ENCODE measurements around the gene CYP4F12.

The CYP4F12 gene

GRCh38 chr19:15672580-15673175, at the start of gene CYP4F12:
Gene CYP4F12 (plus strand): TSS chr19:15673087. CDS start chr19:15673530, 443 bp downstream.
- no peak for DNase-seq (ENCODE audit: extremely low read depth in 1 of 2, low read depth in 1 of 2)

GRCh38 chr19:15623711-15624318, 49.1 kb upstream of the CYP4F12 start:
- no peak for DNase-seq (ENCODE audit: extremely low read depth in 1 of 2, low read depth in 1 of 2)

- no peak for DNase-seq (ENCODE audit: extremely low read depth in 1 of 2, low read depth in 1 of 2)
These were observed 44.5 kb upstream of the CYP4F12 start for GRCh38 chr19:15628236-15629002.

- peak; percentile 64 to 71 for DNase-seq (ENCODE audit: extremely low read depth in 1 of 2, low read depth in 1 of 2)
These were observed 43.6 kb upstream of the CYP4F12 start for GRCh38 chr19:15629003-15629880.

GRCh38 chr19:15631817-15632216, 41.1 kb upstream of the CYP4F12 start:
- no peak for DNase-seq (ENCODE audit: extremely low read depth in 1 of 2, low read depth in 1 of 2)

GRCh38 chr19:15633082-15633835, 39.6 kb upstream of the CYP4F12 start:
- DNase-seq (ENCODE audit: extremely low read depth in 1 of 2, low read depth in 1 of 2) = no peak

GRCh38 chr19:15634105-15634504, 38.8 kb upstream of the CYP4F12 start:
- no peak for DNase-seq (ENCODE audit: extremely low read depth in 1 of 2, low read depth in 1 of 2)

- no peak for DNase-seq (ENCODE audit: extremely low read depth in 1 of 2, low read depth in 1 of 2)
These were observed 37.7 kb upstream of the CYP4F12 start for GRCh38 chr19:15635016-15635805.

- no peak for DNase-seq (ENCODE audit: extremely low read depth in 1 of 2, low read depth in 1 of 2)
These were observed 36.9 kb upstream of the CYP4F12 start for GRCh38 chr19:15636026-15636425.

- no peak for DNase-seq (ENCODE audit: extremely low read depth in 1 of 2, low read depth in 1 of 2)
These were observed 33.3 kb upstream of the CYP4F12 start for GRCh38 chr19:15639596-15639995.

GRCh38 chr19:15640294-15640903, 32.5 kb upstream of the CYP4F12 start, which contains the start of gene CYP4F3:
Gene CYP4F3 (plus strand): TSS chr19:15640897. CDS start chr19:15641416, 519 bp downstream.
- DNase-seq (ENCODE audit: extremely low read depth in 1 of 2, low read depth in 1 of 2) = no peak

GRCh38 chr19:15640904-15641597, 31.8 kb upstream of the CYP4F12 start:
- DNase-seq (ENCODE audit: extremely low read depth in 1 of 2, low read depth in 1 of 2) = no peak

- DNase-seq (ENCODE audit: extremely low read depth in 1 of 2, low read depth in 1 of 2) = no peak
These were observed 30.9 kb upstream of the CYP4F12 start for GRCh38 chr19:15641901-15642491.

GRCh38 chr19:15642807-15643206, 30.1 kb upstream of the CYP4F12 start:
- DNase-seq (ENCODE audit: extremely low read depth in 1 of 2, low read depth in 1 of 2) = no peak

- DNase-seq (ENCODE audit: extremely low read depth in 1 of 2, low read depth in 1 of 2) = no peak
These were observed 29.5 kb upstream of the CYP4F12 start for GRCh38 chr19:15643387-15643786.

GRCh38 chr19:15644066-15644741, 28.7 kb upstream of the CYP4F12 start:
- DNase-seq (ENCODE audit: extremely low read depth in 1 of 2, low read depth in 1 of 2) = no peak

- DNase-seq (ENCODE audit: extremely low read depth in 1 of 2, low read depth in 1 of 2) = no peak
These were observed 28.1 kb upstream of the CYP4F12 start for GRCh38 chr19:15644816-15645215.

Measured in stimulated activated CD8-positive, alpha-beta memory T cell treated with anti-CD3 and anti-CD28 coated beads, Interleukin-7, amount 100 ng/mL, for 48 hours (primary cell).